Spleen (tissue), 11 donors: ENCODE data around the gene SUSD4. TPM values are rescaled to one million over a fixed set of nuclear protein-coding genes. Genes with fewer than 3 reads are reported as not detected.

Experiments used
- DNase-seq: peaks from one replicate; pipeline ENCODE4 v3.0.0-alpha.2; 2020
- H3K27ac ChIP-seq, 8 donors: fragments of 200-600 bp; sonication (generic) in 7 of 8; 1 replicate in 4 of 8; 2 replicates in 4 of 8; pipeline versions ENCODE4 v1.5.0 to v1.8.0; 2016 to 2021; ENCODE audit warnings: inconsistent platforms in 4 of 8, mild to moderate bottlenecking in 4 of 8, moderate library complexity in 1 of 8
- H3K27me3 ChIP-seq, 7 donors: fragments of 200-600 bp; sonication (generic) in 6 of 7; replicated peaks in 1 of 7; 1 replicate in 4 of 7; 2 replicates in 3 of 7; pipeline versions ENCODE4 v1.5.0 to v1.8.0; 2016 to 2021; ENCODE audit warnings: inconsistent platforms in 3 of 7, mild to moderate bottlenecking in 1 of 7
- H3K36me3 ChIP-seq, 6 donors: fragments of 200-600 bp; sonication (generic) in 5 of 6; 1 replicate in 4 of 6; 2 replicates in 2 of 6; pipeline versions ENCODE4 v1.5.0 to v1.8.0; 2016 to 2021; ENCODE audit warnings: inconsistent platforms in 2 of 6
- H3K4me1 ChIP-seq, 6 donors: fragments of 200-600 bp; sonication (generic) in 5 of 6; 1 replicate in 3 of 6; 2 replicates in 3 of 6; pipeline versions ENCODE4 v1.5.0 to v1.8.0; 2016 to 2021; ENCODE audit warnings: inconsistent platforms in 3 of 6
- H3K4me3 ChIP-seq, 8 donors: fragments of 200-600 bp; sonication (generic) in 7 of 8; 1 replicate in 4 of 8; 2 replicates in 4 of 8; pipeline versions ENCODE4 v1.5.0 to v1.8.0; 2016 to 2021; ENCODE audit warnings: inconsistent platforms in 4 of 8, mild to moderate bottlenecking in 4 of 8, moderate library complexity in 2 of 8
- H3K9me3 ChIP-seq, 8 donors: fragments of 200-600 bp; sonication (generic) in 7 of 8; 1 replicate in 4 of 8; 2 replicates in 4 of 8; pipeline versions ENCODE4 v1.5.0 to v1.8.0; 2016 to 2021; ENCODE audit warnings: inconsistent platforms in 4 of 8
- CTCF ChIP-seq, 11 experiments: fragments of 200-600 bp in 7 of 11; fragments of 450-650 bp in 4 of 11; sonication (generic) in 4 of 11; IDR thresholded peaks in 8 of 11; conservative IDR thresholded peaks in 3 of 11; 1 replicate in 7 of 11; 2 replicates in 4 of 11; pipeline versions ENCODE4 v1.4.0 to v1.8.0; 2016 to 2021; ENCODE audit warnings: antibody characterized with exemption in 11 of 11, inconsistent platforms in 4 of 11, mild to moderate bottlenecking in 1 of 11
- POLR2A ChIP-seq, 3 donors: fragments of 450-650 bp; IDR thresholded peaks; one replicate each; pipeline ENCODE4 v1.5.1; 2017; ENCODE audit warnings: antibody characterized with exemption in 3 of 3, mild to moderate bottlenecking in 1 of 3
- POLR2AphosphoS5 ChIP-seq, 3 donors: sonication (generic); formaldehyde crosslinking; IDR thresholded peaks; one replicate each; pipeline ENCODE4 v1.5.1; 2017; ENCODE audit warnings: antibody characterized with exemption in 3 of 3
- WGBS, 5 donors: extraction: QIAGEN DNeasy Blood & Tissue Kit in 3 of 5; methylation state at CpG; one replicate each; pipeline versions ENCODE4 v1.1.5 to v1.1.7; 2013 to 2018; 5-methylcytosine and 5-hydroxymethylcytosine counted together
- intact Hi-C: fragments of 100-400 bp; cut with DNase I; formaldehyde crosslinking; loops from one replicate; pipeline ENCODE4 v1.15.0; 2023; ENCODE audit warnings: low total_unique reads
- polyA plus RNA-seq, 3 donors: library from polyadenylated mRNA; stranded (reverse); fragments of 200-250 nt; gene quantifications; one replicate each; pipeline ENCODE4 v1.2.1, GENCODE V29; 2013
- total RNA-seq, 7 donors: library from RNA; depleted of rRNA in 3 of 7; stranded (reverse); fragments of >200 nt in 3 of 7; fragmentation: NEBNext Ultra II Directional in 4 of 7; extraction: Animal tissue kit (Norgen Biotek cat#: 25700) in 4 of 7; gene quantifications; one replicate each; pipeline versions ENCODE4 v1.1.0 to v1.2.1, GENCODE V29; 2016 to 2021
- donor health status: healthy with polysubstance abuse.
- donor health status: DM: no; HTN: no; CAD: no; lungs with moderate emphysema.
- donor health status: DM: no; HTN: no; CAD: no.
- donor health status: Bipolar disorder and iron deficiency.
- donor health status: healthy.
- donor health status: DM: no; HTN: no; CAD: no.
- donor health status: DM: yes; HTN: yes; CAD: no.

The SUSD4 gene
- total and polyA plus RNA-seq, 10 donors: 0.35 to 2.1 (median 0.69) TPM

- WGBS, 5 donors: 86 to 90% (median 88%) methylated on average over 4 of the region's 4 CpGs
- Histone ChIP-seq H3K27ac (no peak overlapping the region), H3K4me3 (no peak overlapping the region), H3K9me3 (no peaks in the 10 kb centered on the region), H3K27me3 (peaks cover 0 to 4% (median 0%) of the 10 kb centered on the region in 7 donors), H3K36me3 (no peaks in the 10 kb centered on the region), H3K4me1 (no peaks in the 10 kb centered on the region)
- intact Hi-C loops: no loop called here
- TF ChIP-seq POLR2AphosphoS5 (IDR thresholded peaks at IDR 0.05): no peak
- TF ChIP-seq CTCF (IDR thresholded peaks at IDR 0.05 in 8 of 11, conservative IDR thresholded peaks at IDR 0.05 in 3 of 11): no peak
- no peak for TF ChIP-seq POLR2A (IDR thresholded peaks at IDR 0.05)
- DNase-seq: no peak
Observed at GRCh38 chr1:223345720-223346119, 18.3 kb downstream of the SUSD4 start.

- 68 to 76% (median 71%) methylated on average over 6 of the region's 6 CpGs for WGBS, 5 donors
- H3K27ac ChIP-seq: no peak overlapping the region
- no peak overlapping the region for H3K4me3 ChIP-seq
- intact Hi-C loops: no loop called here
- H3K4me1 ChIP-seq: no peaks in the 10 kb centered on the region
- H3K27me3 ChIP-seq: no peaks in the 10 kb centered on the region
- H3K9me3 ChIP-seq: no peaks in the 10 kb centered on the region
- no peak for DNase-seq
- TF ChIP-seq POLR2A (IDR thresholded peaks at IDR 0.05) (no peak), POLR2AphosphoS5 (IDR thresholded peaks at IDR 0.05) (no peak), CTCF (IDR thresholded peaks at IDR 0.05 in 8 of 11, conservative IDR thresholded peaks at IDR 0.05 in 3 of 11) (no peak)
- H3K36me3 ChIP-seq: no peaks in the 10 kb centered on the region
Observed at GRCh38 chr1:223344491-223344890, 19.5 kb downstream of the SUSD4 start.

GRCh38 chr1:223343692-223344091, 20.3 kb downstream of the SUSD4 start:
- Histone ChIP-seq H3K27me3 (no peaks in the 10 kb centered on the region), H3K4me1 (no peaks in the 10 kb centered on the region), H3K36me3 (no peaks in the 10 kb centered on the region), H3K9me3 (no peaks in the 10 kb centered on the region), H3K27ac (no peak overlapping the region), H3K4me3 (no peak overlapping the region)
- 30 to 43% (median 38%) methylated on average over 3 of the region's 3 CpGs for WGBS, 5 donors
- no peak for TF ChIP-seq POLR2A (IDR thresholded peaks at IDR 0.05)
- no peak for DNase-seq
- intact Hi-C loops: no loop called here

GRCh38 chr1:223341121-223341520, 22.9 kb downstream of the SUSD4 start:
- peak; percentile 61 for DNase-seq
- H3K27ac ChIP-seq: no peak overlapping the region
- no peaks in the 10 kb centered on the region for H3K36me3 ChIP-seq
- intact Hi-C loops: no loop called here
- 38 to 53% (median 47%) methylated on average over 7 of the region's 7 CpGs for WGBS, 5 donors
- TF ChIP-seq CTCF (IDR thresholded peaks at IDR 0.05 in 8 of 11, conservative IDR thresholded peaks at IDR 0.05 in 3 of 11): no peak
- no peak for TF ChIP-seq POLR2AphosphoS5 (IDR thresholded peaks at IDR 0.05)
- TF ChIP-seq POLR2A (IDR thresholded peaks at IDR 0.05): no peak
- H3K4me1 ChIP-seq: no peaks in the 10 kb centered on the region
- H3K27me3 ChIP-seq: peaks cover 0 to 5% (median 0%) of the 10 kb centered on the region in 7 donors
- no peaks in the 10 kb centered on the region for H3K9me3 ChIP-seq
- no peak overlapping the region for H3K4me3 ChIP-seq

GRCh38 chr1:223340637-223341036, 23.3 kb downstream of the SUSD4 start:
- intact Hi-C loops: no loop called here
- 69 to 79% (median 71%) methylated on average over 3 of the region's 3 CpGs for WGBS, 5 donors

More at GRCh38 chr1:223340637-223341036, 23.3 kb downstream of the SUSD4 start:
- H3K4me1 ChIP-seq: no peaks in the 10 kb centered on the region
- no peak overlapping the region for H3K4me3 ChIP-seq
- DNase-seq: no peak
- no peaks in the 10 kb centered on the region for H3K9me3 ChIP-seq
- H3K36me3 ChIP-seq: no peaks in the 10 kb centered on the region
- H3K27ac ChIP-seq: no peak overlapping the region
- TF ChIP-seq POLR2A (IDR thresholded peaks at IDR 0.05) (no peak), POLR2AphosphoS5 (IDR thresholded peaks at IDR 0.05) (no peak), CTCF (IDR thresholded peaks at IDR 0.05 in 8 of 11, conservative IDR thresholded peaks at IDR 0.05 in 3 of 11) (no peak)
- H3K27me3 ChIP-seq: peaks cover 0 to 5% (median 0%) of the 10 kb centered on the region in 7 donors
